H9 (cell line): ENCODE results near the gene PREX1. TPM values are rescaled to one million over a fixed set of nuclear protein-coding genes. Genes with fewer than 3 reads are reported as not detected.

ENCODE experiments used
- DNase-seq: peaks from one replicate; pipeline ENCODE4 v3.0.0-alpha.2; 2017
- H2AFZ ChIP-seq: one replicate; pipeline ENCODE4 v1.6.1; 2013; ENCODE audit warnings: mild to moderate bottlenecking, low read length, control low read depth, moderate library complexity
- H2AK5ac ChIP-seq: 2 replicates; pipeline ENCODE4 v1.6.1; 2013; ENCODE audit warnings: low read length, control low read depth, mixed read lengths; ENCODE audit not compliant: insufficient read length
- H2BK120ac ChIP-seq: one replicate; pipeline ENCODE4 v1.6.1; 2013; ENCODE audit warnings: low read depth, mild to moderate bottlenecking, low read length, control low read depth, inconsistent platforms; ENCODE audit not compliant: poor library complexity, severe bottlenecking
- H2BK12ac ChIP-seq: 2 replicates; pipeline ENCODE4 v1.6.1; 2013; ENCODE audit warnings: low read length, control low read depth, mixed read lengths, low read depth; ENCODE audit not compliant: insufficient read length
- H2BK15ac ChIP-seq: 2 replicates; pipeline ENCODE4 v1.6.1; 2013; ENCODE audit warnings: low read depth, low read length, control low read depth
- H2BK20ac ChIP-seq: one replicate; pipeline ENCODE4 v1.6.1; 2013; ENCODE audit warnings: low read depth, mild to moderate bottlenecking, low read length, control low read depth, inconsistent platforms; ENCODE audit not compliant: poor library complexity, severe bottlenecking
- H2BK5ac ChIP-seq: 2 replicates; pipeline ENCODE4 v1.6.1; 2013; ENCODE audit warnings: low read length, control low read depth, mixed read lengths; ENCODE audit not compliant: insufficient read length
- H3K14ac ChIP-seq: 2 replicates; pipeline ENCODE4 v1.6.1; 2013; ENCODE audit warnings: low read length, control low read depth; ENCODE audit not compliant: insufficient read depth
- H3K18ac ChIP-seq: 2 replicates; pipeline ENCODE4 v1.6.1; 2013; ENCODE audit warnings: low read depth, mild to moderate bottlenecking, mixed read lengths, low read length, control low read depth; ENCODE audit not compliant: insufficient read length
- H3K23ac ChIP-seq: 2 replicates; pipeline ENCODE4 v1.6.1; 2013; ENCODE audit warnings: low read length, control low read depth, mixed read lengths, low read depth; ENCODE audit not compliant: insufficient read length
- H3K23me2 ChIP-seq: 2 replicates; pipeline ENCODE4 v1.6.1; 2013; ENCODE audit warnings: low read depth, mild to moderate bottlenecking, mixed read lengths, low read length, control low read depth; ENCODE audit not compliant: insufficient read length, poor library complexity, severe bottlenecking
- H3K27ac ChIP-seq: 2 replicates; pipeline ENCODE4 v1.5.1; 2013; ENCODE audit warnings: low read length, control low read depth, mixed read lengths, low read depth; ENCODE audit not compliant: insufficient read length
- H3K27me3 ChIP-seq: 2 replicates; pipeline ENCODE4 v1.6.1; 2013; ENCODE audit warnings: low read length, control low read depth, inconsistent platforms; ENCODE audit not compliant: insufficient read depth
- H3K4ac ChIP-seq: 2 replicates; pipeline ENCODE4 v1.6.1; 2013; ENCODE audit warnings: low read depth, mild to moderate bottlenecking, control low read depth, inconsistent platforms, low read length, moderate library complexity
- H3K4me1 ChIP-seq: 2 replicates; pipeline ENCODE4 v1.6.1; 2013; ENCODE audit warnings: low read length, control low read depth, inconsistent platforms; ENCODE audit not compliant: insufficient read depth
- H3K4me2 ChIP-seq: 2 replicates; pipeline ENCODE4 v1.6.1; 2013; ENCODE audit warnings: low read length, control low read depth, mixed read lengths; ENCODE audit not compliant: insufficient read length, insufficient read depth
- H3K56ac ChIP-seq: 2 replicates; pipeline ENCODE4 v1.6.1; 2013; ENCODE audit warnings: low read depth, mild to moderate bottlenecking, mixed read lengths, low read length, control low read depth; ENCODE audit not compliant: insufficient read length
- H3K79me1 ChIP-seq: 2 replicates; pipeline ENCODE4 v1.6.1; 2013; ENCODE audit warnings: low read depth, mild to moderate bottlenecking, moderate library complexity, low read length, control low read depth, inconsistent platforms; ENCODE audit not compliant: insufficient read depth, poor library complexity, severe bottlenecking
- H3K79me2 ChIP-seq: 2 replicates; pipeline ENCODE4 v1.6.1; 2013; ENCODE audit warnings: low read length, control low read depth, inconsistent platforms; ENCODE audit not compliant: insufficient read depth
- H3K9ac ChIP-seq: 2 replicates; pipeline ENCODE4 v1.6.1; 2013; ENCODE audit warnings: low read length, control low read depth, mixed read lengths; ENCODE audit not compliant: insufficient read length; ENCODE audit errors: extremely low read depth
- H3K9me3 ChIP-seq: one replicate; pipeline ENCODE4 v1.6.1; 2013; ENCODE audit warnings: low read depth, low read length, inconsistent platforms; ENCODE audit not compliant: control insufficient read depth
- H3T11ph ChIP-seq: one replicate; pipeline ENCODE4 v1.6.1; 2013; ENCODE audit warnings: mild to moderate bottlenecking, low read length, control low read depth, inconsistent platforms
- H4K20me1 ChIP-seq: one replicate; pipeline ENCODE4 v1.6.1; 2013; ENCODE audit not compliant: control insufficient read depth, insufficient read length, insufficient read depth
- H4K5ac ChIP-seq: 2 replicates; pipeline ENCODE4 v1.6.1; 2013; ENCODE audit warnings: low read depth, mild to moderate bottlenecking, mixed read lengths, low read length, control low read depth; ENCODE audit not compliant: insufficient read length
- H4K8ac ChIP-seq: replicated peaks from 2 replicates; pipeline ENCODE4 v1.6.1; 2013; ENCODE audit warnings: low read length, control low read depth, mixed read lengths, low read depth; ENCODE audit not compliant: insufficient read length
- H4K91ac ChIP-seq: 2 replicates; pipeline ENCODE4 v1.6.1; 2013; ENCODE audit warnings: low read depth, mild to moderate bottlenecking, moderate library complexity, mixed read lengths, low read length, control low read depth; ENCODE audit not compliant: insufficient read length
- H3K27ac Mint-ChIP-seq, 3 experiments: 2 replicates in 2 of 3; 3 replicates in 1 of 3; pipeline ENCODE4 v1.8.0; 2020 to 2021; ENCODE audit warnings: mixed read lengths in 3 of 3, mild to moderate bottlenecking in 1 of 3, moderate library complexity in 1 of 3
- H3K27me3 Mint-ChIP-seq: 2 replicates; pipeline ENCODE4 v1.8.0; 2021; ENCODE audit warnings: low read depth, mild to moderate bottlenecking, moderate library complexity, mixed read lengths
- H3K36me3 Mint-ChIP-seq, 3 experiments: 2 replicates in 2 of 3; 3 replicates in 1 of 3; pipeline ENCODE4 v1.8.0; 2020 to 2021; ENCODE audit warnings: low read depth in 3 of 3, mixed read lengths in 3 of 3; ENCODE audit not compliant: insufficient read depth in 1 of 3
- H3K4me1 Mint-ChIP-seq, 2 experiments: 2 replicates each; pipeline ENCODE4 v1.8.0; 2020; ENCODE audit warnings: mixed read lengths in 2 of 2
- H3K4me3 Mint-ChIP-seq, 2 experiments: 2 replicates in 1 of 2; 3 replicates in 1 of 2; pipeline ENCODE4 v1.8.0; 2020 to 2021; ENCODE audit warnings: mild to moderate bottlenecking in 2 of 2, mixed read lengths in 2 of 2, moderate library complexity in 1 of 2
- H3K9me3 Mint-ChIP-seq, 2 experiments: 2 replicates in 1 of 2; 3 replicates in 1 of 2; pipeline ENCODE4 v1.8.0; 2020; ENCODE audit warnings: mild to moderate bottlenecking in 2 of 2, mixed read lengths in 2 of 2, moderate library complexity in 1 of 2
- WGBS: extraction: QIAGEN DNeasy Blood & Tissue Kit; methylation state at CpG from one replicate; pipeline ENCODE4 v1.1.7; 2013; ENCODE audit warnings: missing lambda C conversion rate, low lambda C conversion rate, mixed read lengths; ENCODE audit not compliant: insufficient read length; ENCODE audit errors: extremely low coverage; 5-methylcytosine and 5-hydroxymethylcytosine counted together
- total RNA-seq: library from RNA; stranded (reverse); gene quantifications from 2 replicates; pipeline ENCODE4 v1.2.1, GENCODE V29; 2021
- TF ChIP-seq, protein P1 (sequence below): fragments of 200-600 bp; sonication (generic); conservative IDR thresholded peaks from 3 replicates; pipeline ENCODE4 v1.8.0; 2021; ENCODE audit warnings: antibody characterized with exemption, mild to moderate bottlenecking

The PREX1 gene
- total RNA-seq, 1 experiment from 2014 or later, result 6.6 TPM

DNA sequence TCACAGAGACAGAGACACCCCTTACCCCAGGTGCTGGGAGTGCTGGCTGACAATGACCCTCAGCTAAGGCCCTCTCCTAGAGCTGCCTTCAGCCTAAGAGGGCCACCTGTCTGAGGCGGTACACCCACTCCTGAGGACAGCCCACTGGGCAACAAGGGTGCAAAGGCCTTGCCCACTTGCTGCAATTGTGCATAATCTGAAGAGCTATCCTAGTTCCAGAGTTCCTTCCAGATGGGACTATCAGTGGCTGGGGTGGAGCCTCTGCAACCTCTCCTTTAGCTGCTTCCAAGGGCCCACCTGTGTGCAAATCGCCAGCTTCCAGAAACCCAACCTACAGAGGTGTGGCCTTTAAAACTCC lies 87.5 kb downstream of the PREX1 start:
- Histone ChIP-seq H2BK15ac (no peak overlapping the region), H2AK5ac (no peak overlapping the region), H2BK12ac (no peak overlapping the region), H3K56ac (no peak overlapping the region), H2BK5ac (no peak overlapping the region), H3T11ph (no peak overlapping the region), H3K14ac (no peak overlapping the region), H2BK20ac (no peak overlapping the region), H3K79me1 (no peaks in the 10 kb centered on the region), H3K18ac (no peak overlapping the region), H3K23me2 (no peaks in the 10 kb centered on the region), H4K20me1 (no peaks in the 10 kb centered on the region), H3K23ac (no peak overlapping the region), H3K27me3 (no peaks in the 10 kb centered on the region), H4K91ac (no peak overlapping the region), H3K9ac (no peak overlapping the region), H3K9me3 (no peaks in the 10 kb centered on the region), H3K79me2 (no peaks in the 10 kb centered on the region), H3K4me1 (no peaks in the 10 kb centered on the region), H4K5ac (no peak overlapping the region), H2AFZ (no peak overlapping the region), H3K4ac (no peak overlapping the region), H3K4me2 (no peak overlapping the region), H3K27ac (no peak overlapping the region), H4K8ac (no peak overlapping the region), H2BK120ac (no peak overlapping the region)
- peak overlapping the region in 1 of 3 experiments; percentile 73; a peak in 2 of 7 replicates for H3K27ac Mint-ChIP-seq
- H3K27me3 Mint-ChIP-seq, result no peaks in the 10 kb centered on the region
- peaks cover 0 to 1% (median 0%) of the 10 kb centered on the region in 3 experiments; a peak in 1 of 7 replicates for H3K36me3 Mint-ChIP-seq
- H3K9me3 Mint-ChIP-seq, result no peaks in the 10 kb centered on the region
- no peak for DNase-seq
- H3K4me3 Mint-ChIP-seq, result no peak overlapping the region
- WGBS, result no CpG with 5 or more reads among the region's 2 CpGs
- H3K4me1 Mint-ChIP-seq, result peaks cover 6 to 12% of the 10 kb centered on the region in 2 experiments; a peak in 3 of 4 replicates
- TF ChIP-seq, protein P1, sequence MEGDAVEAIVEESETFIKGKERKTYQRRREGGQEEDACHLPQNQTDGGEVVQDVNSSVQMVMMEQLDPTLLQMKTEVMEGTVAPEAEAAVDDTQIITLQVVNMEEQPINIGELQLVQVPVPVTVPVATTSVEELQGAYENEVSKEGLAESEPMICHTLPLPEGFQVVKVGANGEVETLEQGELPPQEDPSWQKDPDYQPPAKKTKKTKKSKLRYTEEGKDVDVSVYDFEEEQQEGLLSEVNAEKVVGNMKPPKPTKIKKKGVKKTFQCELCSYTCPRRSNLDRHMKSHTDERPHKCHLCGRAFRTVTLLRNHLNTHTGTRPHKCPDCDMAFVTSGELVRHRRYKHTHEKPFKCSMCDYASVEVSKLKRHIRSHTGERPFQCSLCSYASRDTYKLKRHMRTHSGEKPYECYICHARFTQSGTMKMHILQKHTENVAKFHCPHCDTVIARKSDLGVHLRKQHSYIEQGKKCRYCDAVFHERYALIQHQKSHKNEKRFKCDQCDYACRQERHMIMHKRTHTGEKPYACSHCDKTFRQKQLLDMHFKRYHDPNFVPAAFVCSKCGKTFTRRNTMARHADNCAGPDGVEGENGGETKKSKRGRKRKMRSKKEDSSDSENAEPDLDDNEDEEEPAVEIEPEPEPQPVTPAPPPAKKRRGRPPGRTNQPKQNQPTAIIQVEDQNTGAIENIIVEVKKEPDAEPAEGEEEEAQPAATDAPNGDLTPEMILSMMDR, result no peak
